Ammon's horn (tissue), 1 donor: ENCODE results near the gene PSMC3IP.

Source experiments
- DNase-seq: peaks from one replicate; pipeline ENCODE4 v3.0.0-alpha.2; 2016; ENCODE audit warnings: low spot score

Gene PSMC3IP

GRCh38 chr17:42585353-42585752 lies 7.8 kb upstream of the PSMC3IP start:
- no peak for DNase-seq

GRCh38 chr17:42584880-42585279 lies 7.4 kb upstream of the PSMC3IP start:
- no peak for DNase-seq

- DNase-seq, result no peak
Measured at GRCh38 chr17:42581744-42582270, 4.3 kb upstream of the PSMC3IP start.

GRCh38 chr17:42579794-42580551 lies 2.4 kb upstream of the PSMC3IP start:
- no peak for DNase-seq

GRCh38 chr17:42578282-42578869 lies 847 bp upstream of the PSMC3IP start:
- peak; percentile 76 for DNase-seq

GRCh38 chr17:42577140-42577531 lies 393 bp downstream of the PSMC3IP start:
- no peak for DNase-seq

- DNase-seq, result no peak
Measured at GRCh38 chr17:42574463-42574862, 3.1 kb downstream of the PSMC3IP start.

- no peak for DNase-seq
Measured at GRCh38 chr17:42573095-42573494, 4.4 kb downstream of the PSMC3IP start.

- no peak for DNase-seq
Measured at GRCh38 chr17:42571435-42572225, 5.9 kb downstream of the PSMC3IP start.

GRCh38 chr17:42568341-42569111 lies 9.0 kb downstream of the PSMC3IP start:
- no peak for DNase-seq

- peak; percentile 94 for DNase-seq
Measured at GRCh38 chr17:42566883-42567573, 10.5 kb downstream of the PSMC3IP start, which contains the start of gene MLX. Gene MLX (plus strand): TSS chr17:42567100. CDS start chr17:42567125, 25 bp downstream.

- DNase-seq, result no peak
Measured at GRCh38 chr17:42566215-42566882, 11.2 kb downstream of the PSMC3IP start.

- DNase-seq, result no peak
Measured at GRCh38 chr17:42565523-42566214, 11.9 kb downstream of the PSMC3IP start.

- DNase-seq, result no peak
Measured at GRCh38 chr17:42564815-42565522, 12.6 kb downstream of the PSMC3IP start.

- no peak for DNase-seq
Measured at GRCh38 chr17:42563950-42564349, 13.6 kb downstream of the PSMC3IP start.

GRCh38 chr17:42563543-42563942 lies 14.0 kb downstream of the PSMC3IP start:
- DNase-seq, result no peak

GRCh38 chr17:42563143-42563509 lies 14.4 kb downstream of the PSMC3IP start:
- DNase-seq, result no peak

- DNase-seq, result no peak
Measured at GRCh38 chr17:42562388-42563142, 15.0 kb downstream of the PSMC3IP start.
